SH-SY5Y (cell line): Measurements from ENCODE around the gene STAC.

Experiments used
- GATA2 ChIP-seq: IDR thresholded peaks from 2 replicates; pipeline ENCODE4 v1.6.1; 2011; ENCODE audit warnings: mild to moderate bottlenecking, low read depth, low read length
- GATA3 ChIP-seq: IDR thresholded peaks from 2 replicates; pipeline ENCODE4 v1.6.1; 2011; ENCODE audit warnings: low read depth, mild to moderate bottlenecking, low read length, moderate library complexity

DNA sequence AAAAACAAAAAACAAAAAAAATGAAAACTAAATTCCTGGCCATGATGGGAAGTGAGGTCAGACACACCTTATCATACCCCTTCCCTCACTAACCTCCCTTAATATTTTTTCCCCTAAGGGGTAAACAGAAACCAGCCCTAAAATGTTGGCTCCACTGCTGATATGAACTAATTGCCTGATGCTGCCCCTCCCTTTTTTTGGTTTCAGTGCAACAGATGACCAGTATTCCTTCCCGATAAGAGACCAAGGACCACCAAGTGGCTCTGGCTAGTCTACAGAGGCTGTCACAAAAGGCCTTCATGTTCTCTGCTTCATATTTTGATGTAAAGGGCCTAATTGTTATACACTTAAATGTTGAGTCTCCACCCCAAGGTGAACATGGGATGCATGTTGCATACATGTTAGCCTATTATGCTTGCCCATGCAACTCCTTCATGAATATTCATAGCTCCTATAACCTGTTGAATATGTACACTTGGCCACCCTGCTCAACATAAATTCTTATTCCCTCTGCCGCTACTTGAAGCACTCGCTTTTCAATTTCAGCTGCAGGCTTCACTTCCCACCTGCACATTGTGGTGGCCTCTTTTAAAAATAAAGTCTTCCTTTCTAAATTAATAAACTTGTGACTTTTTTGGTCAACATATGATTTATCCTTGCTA, 12.3 kb upstream of the STAC start:
- TF ChIP-seq GATA3 (no peak), GATA2 (no peak)
